ENCODE measurements around the gene TNKS1BP1.

The TNKS1BP1 gene

GRCh38 chr11:57279116-57279515 lies 45.6 kb downstream of the TNKS1BP1 start:
- DNase-seq: no peak

GRCh38 chr11:57278721-57279095 lies 46.0 kb downstream of the TNKS1BP1 start:
- no peak for DNase-seq

- DNase-seq: peak; percentile 69
Observed at GRCh38 chr11:57277845-57278720, 46.7 kb downstream of the TNKS1BP1 start.

- no peak for DNase-seq
Observed at GRCh38 chr11:57276971-57277675, 47.6 kb downstream of the TNKS1BP1 start.

GRCh38 chr11:57276169-57276970 lies 48.4 kb downstream of the TNKS1BP1 start:
- no peak for DNase-seq

- DNase-seq: no peak
Observed at GRCh38 chr11:57275582-57275981, 49.2 kb downstream of the TNKS1BP1 start.

GRCh38 chr11:57274904-57275498 lies 49.8 kb downstream of the TNKS1BP1 start:
- DNase-seq: no peak

- no peak for DNase-seq
Observed at GRCh38 chr11:57273448-57274058, 51.2 kb downstream of the TNKS1BP1 start.

- peak; percentile 26 for DNase-seq
Observed at GRCh38 chr11:57269571-57270021, 55.2 kb downstream of the TNKS1BP1 start.

GRCh38 chr11:57266157-57266556 lies 58.6 kb downstream of the TNKS1BP1 start:
- DNase-seq: no peak

GRCh38 chr11:57263351-57263750 lies 61.4 kb downstream of the TNKS1BP1 start:
- no peak for DNase-seq

GRCh38 chr11:57262157-57262556 lies 62.6 kb downstream of the TNKS1BP1 start:
- DNase-seq: no peak

GRCh38 chr11:57260937-57261783 lies 63.6 kb downstream of the TNKS1BP1 start:
- no peak for DNase-seq

GRCh38 chr11:57256119-57256518 lies 68.6 kb downstream of the TNKS1BP1 start:
- no peak for DNase-seq

- DNase-seq: no peak
Observed at GRCh38 chr11:57255618-57256017, 69.1 kb downstream of the TNKS1BP1 start.

GRCh38 chr11:57254631-57255030 lies 70.1 kb downstream of the TNKS1BP1 start:
- DNase-seq: no peak

GRCh38 chr11:57251491-57252104 lies 73.2 kb downstream of the TNKS1BP1 start:
- DNase-seq: no peak

GRCh38 chr11:57251037-57251436 lies 73.7 kb downstream of the TNKS1BP1 start:
- DNase-seq: no peak

Measured in NCI-H2227 treated with DMSO at 0.1 percent for 48 hours (cell line).